ENCODE measurements around the gene ACOXL.

Gene ACOXL

GRCh38 chr2:110861616-110862260, 129.4 kb downstream of the ACOXL start:
- DNase-seq (ENCODE audit: low spot score), result no peak
- in situ Hi-C loops (cut with MboI; ENCODE audit: low sequenced_read_pairs, unreplicated experiment), result loop anchor here (25.0 kb wide), 1 partner anchor 176 kb away; no protein-coding TSS in a partner anchor
- TF ChIP-seq CTCF (IDR thresholded peaks at IDR 0.05; ENCODE audit: borderline replicate concordance, control extremely low read depth, extremely low read depth, insufficient read depth, missing control alignments), result no peak

GRCh38 chr2:110863726-110864125, 131.4 kb downstream of the ACOXL start:
- no peak for DNase-seq (ENCODE audit: low spot score)
- no peak for TF ChIP-seq CTCF (IDR thresholded peaks at IDR 0.05; ENCODE audit: borderline replicate concordance, control extremely low read depth, extremely low read depth, insufficient read depth, missing control alignments)
- in situ Hi-C loops (cut with MboI; ENCODE audit: low sequenced_read_pairs, unreplicated experiment), result loop anchor here (25.0 kb wide), 1 partner anchor 174 kb away; no protein-coding TSS in a partner anchor

DNA sequence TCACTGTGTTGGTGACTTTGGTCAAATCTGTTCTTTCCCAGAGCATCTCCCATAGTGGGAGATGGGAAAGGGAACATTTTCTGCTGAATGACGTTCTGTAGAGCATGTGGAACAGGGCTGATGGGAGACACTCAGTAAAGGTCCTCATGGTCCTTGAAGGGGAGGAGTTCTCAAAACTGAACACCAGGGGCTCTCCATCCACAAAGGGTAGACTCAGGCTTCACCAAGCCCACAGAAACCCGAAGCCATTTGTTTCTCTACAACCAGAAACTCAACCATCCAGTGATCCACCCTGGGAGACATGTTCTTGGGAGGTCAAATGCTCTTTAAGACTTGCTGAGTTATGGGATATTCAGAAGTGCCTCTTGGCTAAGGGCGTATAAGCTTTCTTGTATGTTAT, 131.8 kb downstream of the ACOXL start:
- no peak for TF ChIP-seq CTCF (IDR thresholded peaks at IDR 0.05; ENCODE audit: borderline replicate concordance, control extremely low read depth, extremely low read depth, insufficient read depth, missing control alignments)
- in situ Hi-C loops (cut with MboI; ENCODE audit: low sequenced_read_pairs, unreplicated experiment), result loop anchor here (25.0 kb wide), 1 partner anchor 173 kb away; no protein-coding TSS in a partner anchor
- no peak for DNase-seq (ENCODE audit: low spot score)

DNA sequence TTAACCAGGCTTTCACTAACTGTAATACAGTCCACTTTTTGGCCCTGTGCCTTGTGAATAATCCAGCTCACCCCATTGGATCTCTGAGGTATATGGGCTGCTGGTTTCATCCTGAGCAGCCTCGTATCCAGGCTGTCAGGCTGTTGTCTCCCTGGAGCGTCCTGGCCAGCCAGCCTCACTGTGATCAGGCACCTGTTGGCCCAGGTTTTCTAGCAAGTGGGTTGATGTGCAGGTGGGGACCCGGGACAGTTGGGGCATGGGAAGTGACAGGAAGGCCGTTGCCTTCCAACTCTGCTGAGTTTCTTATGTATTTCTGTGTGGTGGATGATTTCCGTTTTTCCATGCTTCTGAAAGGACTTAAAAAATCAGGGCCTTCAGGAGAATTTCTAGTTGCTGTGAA, 132.4 kb downstream of the ACOXL start:
- in situ Hi-C loops (cut with MboI; ENCODE audit: low sequenced_read_pairs, unreplicated experiment), result loop anchor here (25.0 kb wide), 1 partner anchor 173 kb away; no protein-coding TSS in a partner anchor
- TF ChIP-seq CTCF (IDR thresholded peaks at IDR 0.05; ENCODE audit: borderline replicate concordance, control extremely low read depth, extremely low read depth, insufficient read depth, missing control alignments), result no peak
- DNase-seq (ENCODE audit: low spot score), result no peak

DNA sequence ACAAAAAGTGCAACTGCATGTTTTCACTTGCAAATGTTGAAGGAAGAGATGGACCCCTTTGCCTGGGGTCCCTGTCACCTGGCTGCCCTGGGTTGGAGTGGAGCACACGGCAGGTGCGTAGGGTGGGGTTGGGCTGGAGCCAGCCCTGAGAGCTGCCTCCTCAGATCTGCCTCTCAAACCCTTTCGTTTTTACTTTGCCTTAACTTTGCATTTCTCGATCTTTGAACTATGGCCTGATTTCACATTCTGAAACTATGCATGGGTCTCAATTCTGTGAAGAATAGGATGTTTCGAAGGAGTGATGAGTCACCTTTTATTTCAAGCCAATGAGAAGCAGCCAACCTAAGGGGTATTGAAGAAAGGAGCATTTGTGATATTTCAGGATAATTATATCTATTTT, 132.8 kb downstream of the ACOXL start:
- peak; percentile 80 for DNase-seq (ENCODE audit: low spot score)
- TF ChIP-seq CTCF (IDR thresholded peaks at IDR 0.05; ENCODE audit: borderline replicate concordance, control extremely low read depth, extremely low read depth, insufficient read depth, missing control alignments), result no peak
- in situ Hi-C loops (cut with MboI; ENCODE audit: low sequenced_read_pairs, unreplicated experiment), result loop anchor here (25.0 kb wide), 1 partner anchor 172 kb away; no protein-coding TSS in a partner anchor

DNA sequence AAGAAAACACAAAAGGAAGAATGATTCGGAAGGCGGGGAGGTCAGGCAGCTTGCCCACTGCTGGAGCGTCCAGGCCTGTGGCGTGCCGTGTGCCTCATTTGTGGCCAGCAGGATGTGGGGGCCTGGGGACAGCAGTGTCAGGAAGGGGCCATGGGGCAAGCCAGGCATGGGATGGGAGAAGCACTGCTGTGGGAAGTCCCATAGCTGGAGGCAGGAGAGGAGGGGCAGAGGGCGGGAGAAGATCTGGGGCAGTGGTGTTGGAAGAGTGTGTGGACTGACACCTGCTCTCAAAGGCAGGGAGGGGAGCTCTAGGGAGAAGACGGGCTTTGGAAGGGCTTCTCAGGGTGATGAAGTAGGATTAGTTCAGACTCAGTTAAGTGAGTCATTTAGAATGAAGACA, 133.7 kb downstream of the ACOXL start:
- in situ Hi-C loops (cut with MboI; ENCODE audit: low sequenced_read_pairs, unreplicated experiment), result loop anchor here (25.0 kb wide), 1 partner anchor 171 kb away; no protein-coding TSS in a partner anchor
- TF ChIP-seq CTCF (IDR thresholded peaks at IDR 0.05; ENCODE audit: borderline replicate concordance, control extremely low read depth, extremely low read depth, insufficient read depth, missing control alignments), result no peak

More for the DNA sequence above, 133.7 kb downstream of the ACOXL start:
- no peak for DNase-seq (ENCODE audit: low spot score)

Data from GM13976 (cell line).